ENCODE results near the gene NRARP. TPM values are rescaled to one million over a fixed set of nuclear protein-coding genes. Genes with fewer than 3 reads are reported as not detected.
A peak's percentile ranks its signal among the peaks of the same experiment; 100 is the strongest.

The NRARP gene
- total and polyA plus RNA-seq, 2 experiments from 2014 or later, result 4.0 to 55.1 TPM

GRCh38 chr9:137269231-137269772 lies 32.8 kb downstream of the NRARP start:
- H3K4me3 ChIP-seq, result no peak overlapping the region
- no peak overlapping the region for H3K4me2 ChIP-seq
- 0 out of 2 replicates have a peak, but pooled peaks cover 9% of the 10 kb centered on the region for H4K20me1 ChIP-seq (replicated peaks; ENCODE audit: insufficient read depth)
- H3K36me3 Mint-ChIP-seq (ENCODE audit: low read depth), result peaks cover 32% of the 10 kb centered on the region
- H3K36me3 ChIP-seq (ENCODE audit: insufficient read depth), result peaks cover 10% of the 10 kb centered on the region; the same call in 1 of the 2 replicates
- no peaks in the 10 kb centered on the region for H3K4me1 ChIP-seq (ENCODE audit: insufficient read depth)
- no peaks in the 10 kb centered on the region for H3K79me2 ChIP-seq (replicated peaks; ENCODE audit: insufficient read depth)
- no peak overlapping the region for H3K27ac ChIP-seq (ENCODE audit: low read depth)
- H3K27me3 ChIP-seq (ENCODE audit: insufficient read depth), result no peaks in the 10 kb centered on the region
- H3K9me2 ChIP-seq (ENCODE audit: insufficient read depth), result no peaks in the 10 kb centered on the region
- ATAC-seq (no peak), DNase-seq (ENCODE audit: low spot score) (no peak)
- H2AFZ ChIP-seq, result no peak overlapping the region
- no peaks in the 10 kb centered on the region for H3F3A ChIP-seq (replicated peaks; ENCODE audit: low read depth)
- peaks cover 12% of the 10 kb centered on the region for H3K4me1 Mint-ChIP-seq
- TF ChIP-seq EZH2 (IDR thresholded peaks at IDR 0.05; ENCODE audit: low read depth, unreplicated experiment), result no peak
- TF ChIP-seq CTCF (conservative IDR thresholded peaks at IDR 0.05; ENCODE audit: low read depth in 2 of 2), result no peak
- TF ChIP-seq CREB1 (CRISPR knock-in tag; IDR thresholded peaks at IDR 0.05; ENCODE audit: low read depth), result no peak
- TF ChIP-seq JUNB (IDR thresholded peaks at IDR 0.05; ENCODE audit: unreplicated experiment), result no peak
- TF ChIP-seq NANOG (IDR thresholded peaks at IDR 0.05; ENCODE audit: borderline replicate concordance), result no peak
- TF ChIP-seq ZNF462 (CRISPR knock-in tag; IDR thresholded peaks at IDR 0.05), result no peak
- TF ChIP-seq STAT1 (IDR thresholded peaks at IDR 0.05; ENCODE audit: unreplicated experiment), result no peak
- no peak for TF ChIP-seq POLR2AphosphoS5 (IDR thresholded peaks at IDR 0.05; ENCODE audit: low read depth)
- TF ChIP-seq, protein P1, sequence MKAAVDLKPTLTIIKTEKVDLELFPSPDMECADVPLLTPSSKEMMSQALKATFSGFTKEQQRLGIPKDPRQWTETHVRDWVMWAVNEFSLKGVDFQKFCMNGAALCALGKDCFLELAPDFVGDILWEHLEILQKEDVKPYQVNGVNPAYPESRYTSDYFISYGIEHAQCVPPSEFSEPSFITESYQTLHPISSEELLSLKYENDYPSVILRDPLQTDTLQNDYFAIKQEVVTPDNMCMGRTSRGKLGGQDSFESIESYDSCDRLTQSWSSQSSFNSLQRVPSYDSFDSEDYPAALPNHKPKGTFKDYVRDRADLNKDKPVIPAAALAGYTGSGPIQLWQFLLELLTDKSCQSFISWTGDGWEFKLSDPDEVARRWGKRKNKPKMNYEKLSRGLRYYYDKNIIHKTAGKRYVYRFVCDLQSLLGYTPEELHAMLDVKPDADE (IDR thresholded peaks at IDR 0.05), result no peak
- TF ChIP-seq ZNF331 (CRISPR knock-in tag; IDR thresholded peaks at IDR 0.05; ENCODE audit: low read depth), result no peak
- no peak for TF ChIP-seq REST (IDR thresholded peaks at IDR 0.05; ENCODE audit: unreplicated experiment)
- TF ChIP-seq ZNF114 (CRISPR knock-in tag; IDR thresholded peaks at IDR 0.05), result no peak
- TF ChIP-seq EZH2phosphoT487 (IDR thresholded peaks at IDR 0.05; ENCODE audit: unreplicated experiment), result no peak
- no peak overlapping the region for H3K4me3 Mint-ChIP-seq
- H3K27me3 Mint-ChIP-seq (ENCODE audit: insufficient read depth, low read depth, poor library complexity), result peaks cover 16% of the 10 kb centered on the region
- no peaks in the 10 kb centered on the region for H3K9me3 Mint-ChIP-seq
- H3K27ac Mint-ChIP-seq, result peak overlapping the region; percentile 59; the same call in 1 of the 2 replicates
